Epithelial cell of proximal tubule (primary cell): ENCODE measurements around the gene PI4K2B. TPM values are rescaled to one million over a fixed set of nuclear protein-coding genes. Genes with fewer than 3 reads are reported as not detected.
"Not testable (repeated sequence)": the region's sequence is repeated elsewhere in the genome, so short reads cannot be mapped to it uniquely, and the experiment has no call there.

Experiments
- DNase-seq: peaks from one replicate; pipeline ENCODE4 v3.0.0-alpha.2; 2011; ENCODE audit warnings: low read depth
- H3K4me3 ChIP-seq: 2 replicates; pipeline ENCODE4 v1.5.1; 2011; ENCODE audit warnings: low read depth, mild to moderate bottlenecking, low read length
- CTCF ChIP-seq: conservative IDR thresholded peaks from 2 replicates; pipeline ENCODE4 v1.5.1; 2012; ENCODE audit warnings: low read depth, mild to moderate bottlenecking, low read length
- total RNA-seq: library from RNA; depleted of rRNA; stranded (reverse); fragments of >200 nt; gene quantifications from 2 replicates; pipeline ENCODE4 v1.2.3, GENCODE V29; 2015

Gene PI4K2B
- total RNA-seq, 1 donor from 2014 or later = 27.4 TPM

- no peak for DNase-seq
- no peak for TF ChIP-seq CTCF
- H3K4me3 ChIP-seq = no peak overlapping the region
Measured at GRCh38 chr4:25245181-25245580, 11.3 kb downstream of the PI4K2B start.

- no peak overlapping the region for H3K4me3 ChIP-seq
- no peak for TF ChIP-seq CTCF
- DNase-seq = no peak
Measured at GRCh38 chr4:25246680-25247611, 13.1 kb downstream of the PI4K2B start.

GRCh38 chr4:25248875-25249274 lies 15.0 kb downstream of the PI4K2B start:
- not testable (repeated sequence) for DNase-seq

GRCh38 chr4:25249494-25249893 lies 15.7 kb downstream of the PI4K2B start:
- not testable (repeated sequence) for DNase-seq, H3K4me3 ChIP-seq

More at GRCh38 chr4:25248875-25249274, 15.0 kb downstream of the PI4K2B start:
- not testable (repeated sequence) for H3K4me3 ChIP-seq

GRCh38 chr4:25252230-25253070 lies 18.6 kb downstream of the PI4K2B start:
- no peak for TF ChIP-seq CTCF
- no peak for DNase-seq
- no peak overlapping the region for H3K4me3 ChIP-seq

GRCh38 chr4:25253071-25253445 lies 19.2 kb downstream of the PI4K2B start:
- TF ChIP-seq CTCF = no peak
- no peak overlapping the region for H3K4me3 ChIP-seq
- no peak for DNase-seq

- DNase-seq, H3K4me3 ChIP-seq: not testable (repeated sequence)
Measured at GRCh38 chr4:25253786-25254185, 20.0 kb downstream of the PI4K2B start.

- no peak for TF ChIP-seq CTCF
Measured at GRCh38 chr4:25258980-25259578, 25.2 kb downstream of the PI4K2B start.

More at GRCh38 chr4:25258980-25259578, 25.2 kb downstream of the PI4K2B start:
- no peak overlapping the region for H3K4me3 ChIP-seq
- DNase-seq = no peak
